ENCODE data around the gene ZNF581. TPM values are rescaled to one million over a fixed set of nuclear protein-coding genes. Genes with fewer than 3 reads are reported as not detected.
A peak's percentile ranks its signal among the peaks of the same experiment; 100 is the strongest.

Gene ZNF581
- total and polyA plus RNA-seq, 9 donors = 11.2 to 40.2 (median 34.0) TPM

DNA sequence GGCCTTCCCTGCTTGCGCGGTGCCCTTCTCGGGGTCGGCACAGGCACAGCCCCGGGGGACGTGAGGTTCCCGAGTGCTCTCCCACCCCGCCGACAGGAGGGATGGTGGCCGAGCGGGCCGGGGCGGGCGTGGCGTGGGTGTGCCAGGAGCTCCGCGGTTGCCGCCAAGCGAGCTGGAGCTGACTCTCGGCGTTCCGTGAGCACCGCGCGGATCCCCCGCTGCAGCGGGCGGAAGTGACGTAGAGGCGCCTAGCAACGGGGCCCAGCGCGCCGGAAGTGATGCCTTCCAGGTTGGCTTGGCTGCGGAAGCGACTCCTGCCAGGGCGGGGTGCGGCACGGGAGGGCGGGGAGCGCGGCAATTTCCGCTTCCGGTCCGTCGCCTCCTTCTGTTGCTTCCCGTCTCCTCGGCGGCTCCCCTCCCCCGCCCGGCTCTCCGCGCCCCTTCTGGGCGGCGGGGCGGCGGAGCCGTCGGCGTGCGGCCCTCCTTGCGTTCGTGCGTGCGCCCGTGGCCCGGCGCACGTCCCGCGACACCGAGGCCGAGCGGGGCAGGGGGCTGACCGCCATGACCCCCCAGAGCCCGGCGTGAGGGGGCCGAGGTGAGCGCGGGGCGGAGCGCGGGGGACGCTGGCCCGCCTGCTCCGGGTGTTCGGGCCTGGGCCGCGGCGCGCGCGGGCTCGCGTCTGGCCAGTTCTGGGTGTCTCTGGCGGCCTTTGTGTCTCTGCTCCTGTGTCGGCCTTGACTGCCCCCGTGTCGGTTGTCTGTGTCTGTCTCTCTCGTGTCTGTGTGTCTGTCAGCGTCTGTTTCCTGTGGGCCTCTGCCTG, 31.6 kb downstream of the ZNF581 start, which contains the start of gene EPN1:
TSS of gene EPN1 (plus strand) at position 386 of the 820 bp plus-strand sequence. CDS start 3,402 bp downstream, outside the sequence.
- H3K9me3 ChIP-seq = no peaks in the 10 kb centered on the region
- no peak for TF ChIP-seq EP300 (IDR thresholded peaks at IDR 0.05)
- TF ChIP-seq POLR2A (IDR thresholded peaks at IDR 0.05) = peak; percentile 51
- TF ChIP-seq CTCF (IDR thresholded peaks at IDR 0.05) = no peak
- 0 to 1% (median 1%) methylated on average over 51 to 96 of the region's 101 CpGs for WGBS, 3 donors
- H3K36me3 ChIP-seq = no peaks in the 10 kb centered on the region
- intact Hi-C loops (cut with DNase I) = loop anchor here in 2 of 4 donors (10.0 kb wide), 2 partner anchors 560 to 1470 kb away; partner anchors contain the start of genes PPP1R12C (in 1 of the 2) and RPS9 (in 1 of the 2)
- peak within 1 kb of the TSS; percentile 71 for H3K4me3 ChIP-seq
- no peaks in the 10 kb centered on the region for H3K27me3 ChIP-seq
- peak within 1 kb of the TSS; percentile 69 to 83 for H3K27ac ChIP-seq
- peak; percentile 97 to 98 (median 97) for DNase-seq
- peaks cover 12% of the 10 kb centered on the region for H3K4me1 ChIP-seq (ENCODE audit: insufficient read depth)

DNA sequence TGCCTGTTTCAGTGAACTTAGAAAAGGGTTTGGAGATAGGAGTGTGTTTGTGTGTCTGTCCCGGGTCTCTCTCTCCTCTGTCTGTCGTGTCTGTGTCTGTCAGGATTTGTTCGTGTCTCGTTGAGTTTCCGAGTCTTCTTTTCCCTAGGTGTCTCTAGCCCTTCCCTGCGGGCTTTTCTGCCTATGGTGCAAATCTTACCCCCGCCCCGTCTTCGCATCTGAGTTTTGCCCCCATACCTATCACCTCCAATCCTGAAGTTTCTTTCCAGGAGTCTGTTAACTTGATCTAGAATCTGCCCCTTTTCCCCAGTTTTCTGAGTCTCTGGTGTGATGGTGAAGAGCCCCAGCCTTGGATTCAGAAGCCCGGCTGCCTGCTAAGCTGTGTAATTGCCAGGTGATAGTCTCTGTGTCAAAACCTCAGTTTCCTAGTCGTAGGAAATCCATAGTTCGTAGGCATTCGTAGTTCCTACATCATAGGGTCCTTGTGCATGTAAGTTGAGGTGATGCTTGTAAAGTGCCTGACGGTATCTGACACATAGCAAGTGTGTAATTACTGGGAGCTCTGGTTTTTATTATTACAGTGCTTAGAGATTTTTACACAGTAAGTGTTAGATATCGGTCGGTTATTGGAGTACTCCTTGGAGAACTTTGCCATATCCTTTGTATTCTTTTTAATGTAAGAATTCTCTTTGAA, 32.4 kb downstream of the ZNF581 start:
- TF ChIP-seq EP300 (IDR thresholded peaks at IDR 0.05) (no peak), POLR2A (IDR thresholded peaks at IDR 0.05) (no peak), CTCF (IDR thresholded peaks at IDR 0.05) (no peak)
- WGBS, 3 donors = 3 to 9% (median 3%) methylated on average over 16 of the region's 16 CpGs
- Histone ChIP-seq H3K36me3 (no peaks in the 10 kb centered on the region), H3K4me3 (peak overlapping the region; percentile 71), H3K9me3 (no peaks in the 10 kb centered on the region), H3K4me1 (ENCODE audit: insufficient read depth) (peaks cover 19% of the 10 kb centered on the region), H3K27me3 (no peaks in the 10 kb centered on the region), H3K27ac (peak overlapping the region; percentile 69 to 83)
- DNase-seq = no peak
- intact Hi-C loops (cut with DNase I) = loop anchor here in 2 of 4 donors (10.0 kb wide), 2 partner anchors 561 to 1471 kb away; partner anchors contain the start of genes PPP1R12C (in 1 of the 2) and RPS9 (in 1 of the 2)

DNA sequence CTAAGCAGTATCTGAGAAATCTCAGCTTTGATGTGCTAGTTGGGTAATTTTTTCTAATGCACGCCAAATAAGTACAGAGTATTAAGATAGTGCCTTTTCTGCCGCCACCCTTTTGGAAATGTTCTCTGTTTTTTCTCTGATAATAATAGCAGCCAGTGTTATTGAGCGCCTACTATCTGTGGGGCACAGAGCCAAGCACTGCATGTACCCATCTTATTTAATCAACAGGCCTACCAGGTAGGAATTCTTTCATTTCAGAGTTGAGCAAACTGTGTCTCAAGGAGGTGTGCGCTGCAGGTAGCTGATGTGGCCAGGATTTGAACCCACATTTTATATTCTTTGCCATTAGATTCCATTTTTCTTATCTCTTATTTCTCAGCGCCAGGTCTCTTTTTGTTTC, 32.9 kb downstream of the ZNF581 start:
- Histone ChIP-seq H3K4me1 (ENCODE audit: insufficient read depth) (peaks cover 24% of the 10 kb centered on the region), H3K4me3 (peak overlapping the region; percentile 71), H3K27ac (no peak overlapping the region), H3K27me3 (no peaks in the 10 kb centered on the region), H3K36me3 (no peaks in the 10 kb centered on the region), H3K9me3 (no peaks in the 10 kb centered on the region)
- TF ChIP-seq POLR2A (IDR thresholded peaks at IDR 0.05) (no peak), EP300 (IDR thresholded peaks at IDR 0.05) (no peak), CTCF (IDR thresholded peaks at IDR 0.05) (no peak)
- WGBS, 3 donors = 24 to 35% (median 25%) methylated on average over 5 of the region's 5 CpGs
- intact Hi-C loops (cut with DNase I) = loop anchor here in 2 of 4 donors (10.0 kb wide), 2 partner anchors 562 to 1472 kb away; partner anchors contain the start of genes PPP1R12C (in 1 of the 2) and RPS9 (in 1 of the 2)
- peak in 1 of 5 donors; percentile 39 for DNase-seq

DNA sequence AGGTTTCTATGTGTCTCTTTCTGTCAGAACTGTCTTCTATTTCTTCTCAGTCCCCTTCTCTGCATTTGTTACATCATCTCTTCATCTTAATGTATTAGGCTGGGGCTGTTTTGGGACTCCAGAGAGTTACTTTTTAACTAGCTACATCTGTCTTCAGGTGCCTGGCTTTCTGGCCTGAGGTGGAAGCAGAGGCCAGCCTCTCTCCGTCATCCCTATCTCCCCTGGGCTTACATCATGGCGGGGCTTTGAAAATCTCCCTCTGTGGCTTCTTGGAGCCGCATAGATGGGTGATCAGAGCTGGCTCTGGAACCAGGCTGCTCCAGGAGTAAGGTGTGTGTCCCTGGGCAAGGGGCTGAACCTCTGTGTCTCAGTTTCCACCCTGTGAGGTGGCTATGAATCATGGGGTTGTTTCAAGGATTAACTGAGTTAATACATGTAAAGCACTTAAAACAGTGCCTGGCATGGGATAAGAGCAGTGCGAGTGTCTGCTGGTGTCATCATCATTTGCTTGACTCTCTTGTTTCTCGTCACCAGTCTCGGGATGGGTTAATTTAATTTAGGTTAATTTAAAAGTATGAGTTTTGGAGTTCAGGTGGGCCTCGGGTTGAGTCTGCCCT, 33.5 kb downstream of the ZNF581 start:
- H3K9me3 ChIP-seq = no peaks in the 10 kb centered on the region
- no peaks in the 10 kb centered on the region for H3K27me3 ChIP-seq
- no peak overlapping the region for H3K27ac ChIP-seq
- no peaks in the 10 kb centered on the region for H3K36me3 ChIP-seq
- peaks cover 24% of the 10 kb centered on the region for H3K4me1 ChIP-seq (ENCODE audit: insufficient read depth)
- no peak for DNase-seq
- WGBS, 3 donors = 62 to 73% (median 70%) methylated on average over 7 of the region's 7 CpGs
- no peak for TF ChIP-seq CTCF (IDR thresholded peaks at IDR 0.05)
- no peak for TF ChIP-seq POLR2A (IDR thresholded peaks at IDR 0.05)
- TF ChIP-seq EP300 (IDR thresholded peaks at IDR 0.05) = no peak
- no peak overlapping the region for H3K4me3 ChIP-seq
- intact Hi-C loops (cut with DNase I) = loop anchor here in 2 of 4 donors (10.0 kb wide), 2 partner anchors 562 to 1472 kb away; partner anchors contain the start of genes PPP1R12C (in 1 of the 2) and RPS9 (in 1 of the 2)

All from ovary (tissue), 9 donors.